Measurements from ENCODE around the gene DAZL. TPM values are rescaled to one million over a fixed set of nuclear protein-coding genes. Genes with fewer than 3 reads are reported as not detected.

The DAZL gene, protein sequence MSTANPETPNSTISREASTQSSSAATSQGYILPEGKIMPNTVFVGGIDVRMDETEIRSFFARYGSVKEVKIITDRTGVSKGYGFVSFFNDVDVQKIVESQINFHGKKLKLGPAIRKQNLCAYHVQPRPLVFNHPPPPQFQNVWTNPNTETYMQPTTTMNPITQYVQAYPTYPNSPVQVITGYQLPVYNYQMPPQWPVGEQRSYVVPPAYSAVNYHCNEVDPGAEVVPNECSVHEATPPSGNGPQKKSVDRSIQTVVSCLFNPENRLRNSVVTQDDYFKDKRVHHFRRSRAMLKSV
- total RNA-seq, result not detected

DNA sequence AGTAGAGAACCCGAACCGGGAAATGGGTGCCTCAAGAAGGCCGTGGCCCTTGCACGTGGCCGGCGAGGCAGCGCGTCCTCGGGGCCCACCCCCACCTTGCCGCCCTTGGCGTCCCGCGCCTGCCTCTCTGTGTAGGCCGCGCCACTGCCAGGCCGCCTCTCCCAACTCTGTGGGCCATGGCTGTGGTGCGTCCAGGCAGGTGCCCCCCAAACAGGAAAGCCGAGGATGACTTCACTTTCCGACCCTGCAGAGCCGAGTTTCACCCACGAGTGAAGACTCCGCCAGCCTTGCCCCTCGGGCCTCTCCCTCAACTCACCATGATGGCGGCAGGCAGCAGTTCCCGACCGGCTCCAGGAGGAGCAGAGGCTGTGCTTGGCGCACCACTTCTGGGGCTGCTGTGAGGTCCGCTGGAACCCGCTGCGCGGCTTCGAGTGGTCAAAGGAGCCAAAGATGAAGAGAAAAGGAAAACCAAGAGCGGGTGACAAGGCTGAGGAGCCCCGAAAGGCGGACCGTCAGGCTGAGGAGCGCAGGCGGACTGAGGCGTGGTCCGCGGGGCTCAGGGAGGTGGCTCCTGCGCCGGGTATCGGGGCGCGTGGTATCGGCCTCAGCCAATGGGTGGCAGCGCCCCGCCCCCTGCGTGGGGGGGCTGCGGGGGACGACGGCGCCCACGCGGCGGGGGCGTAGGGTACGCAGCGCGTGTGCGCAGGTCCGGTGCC lies at the start of gene DAZL:
TSS of gene DAZL (minus strand) at position 537 of the 716 bp plus-strand sequence. CDS start at position 319, 218 bp downstream.

Other genes starting within 250 kb of the DAZL start
- 7.5 TPM for gene RFTN1, start 91.7 kb downstream of the DAZL start, total RNA-seq

All from parietal lobe (tissue), 1 donor.